Osteoblast (primary cell): ENCODE data around the gene CDC20. TPM values are rescaled to one million over a fixed set of nuclear protein-coding genes. Genes with fewer than 3 reads are reported as not detected.
A peak's percentile ranks its signal among the peaks of the same experiment; 100 is the strongest.

Source experiments
- DNase-seq: peaks from one replicate; pipeline ENCODE4 v3.0.0; 2011; ENCODE audit warnings: low spot score, mixed read lengths; ENCODE audit not compliant: insufficient read length; ENCODE audit errors: missing footprints
- H2AFZ ChIP-seq: 2 replicates; pipeline ENCODE4 v1.6.0; 2011; ENCODE audit warnings: mild to moderate bottlenecking, low read length
- H3K27ac ChIP-seq: 2 replicates; pipeline ENCODE4 v1.5.1; 2011; ENCODE audit warnings: mild to moderate bottlenecking, low read depth, low read length, moderate library complexity
- H3K27me3 ChIP-seq: 2 replicates; pipeline ENCODE4 v1.6.0; 2012; ENCODE audit warnings: mild to moderate bottlenecking, control low read depth, inconsistent platforms, low read length, moderate library complexity; ENCODE audit not compliant: insufficient read depth
- H3K36me3 ChIP-seq: 2 replicates; pipeline ENCODE4 v1.5.1; 2011; ENCODE audit warnings: mild to moderate bottlenecking, low read length, control low read depth, moderate library complexity; ENCODE audit not compliant: insufficient read depth
- H3K4me1 ChIP-seq: 2 replicates; pipeline ENCODE4 v1.5.1; 2011; ENCODE audit warnings: mild to moderate bottlenecking, low read length, control low read depth, moderate library complexity; ENCODE audit not compliant: insufficient read depth
- H3K4me2 ChIP-seq: 2 replicates; pipeline ENCODE4 v1.6.0; 2011; ENCODE audit warnings: mild to moderate bottlenecking, low read length; ENCODE audit not compliant: insufficient read depth
- H3K4me3 ChIP-seq: fragments of 200-600 bp; sonication (generic); 3 replicates; pipeline ENCODE4 v1.5.1; 2012; ENCODE audit warnings: mild to moderate bottlenecking, low read length, inconsistent platforms; ENCODE audit not compliant: insufficient read depth
- H3K79me2 ChIP-seq: 2 replicates; pipeline ENCODE4 v1.6.0; 2012; ENCODE audit warnings: mild to moderate bottlenecking, low read length, control low read depth, inconsistent platforms; ENCODE audit not compliant: insufficient read depth
- H3K9me3 ChIP-seq: 2 replicates; pipeline ENCODE4 v1.5.1; 2011; ENCODE audit warnings: low read depth, low read length, control low read depth
- H4K20me1 ChIP-seq: 2 replicates; pipeline ENCODE4 v1.6.0; 2012; ENCODE audit warnings: mild to moderate bottlenecking, low read length, control low read depth; ENCODE audit not compliant: insufficient read depth
- total RNA-seq: library from RNA; depleted of rRNA; stranded (reverse); fragments of >200 nt; gene quantifications from 2 replicates; pipeline ENCODE4 v1.2.3, GENCODE V29; 2012
- TF ChIP-seq, protein P1 (sequence below): IDR thresholded peaks from 2 replicates; pipeline ENCODE4 v1.5.1; 2011; ENCODE audit warnings: mild to moderate bottlenecking, low read depth, low read length, moderate library complexity; ENCODE audit errors: extremely low read depth

Gene CDC20
- total RNA-seq, 1 donor, result 4.7 TPM

DNA sequence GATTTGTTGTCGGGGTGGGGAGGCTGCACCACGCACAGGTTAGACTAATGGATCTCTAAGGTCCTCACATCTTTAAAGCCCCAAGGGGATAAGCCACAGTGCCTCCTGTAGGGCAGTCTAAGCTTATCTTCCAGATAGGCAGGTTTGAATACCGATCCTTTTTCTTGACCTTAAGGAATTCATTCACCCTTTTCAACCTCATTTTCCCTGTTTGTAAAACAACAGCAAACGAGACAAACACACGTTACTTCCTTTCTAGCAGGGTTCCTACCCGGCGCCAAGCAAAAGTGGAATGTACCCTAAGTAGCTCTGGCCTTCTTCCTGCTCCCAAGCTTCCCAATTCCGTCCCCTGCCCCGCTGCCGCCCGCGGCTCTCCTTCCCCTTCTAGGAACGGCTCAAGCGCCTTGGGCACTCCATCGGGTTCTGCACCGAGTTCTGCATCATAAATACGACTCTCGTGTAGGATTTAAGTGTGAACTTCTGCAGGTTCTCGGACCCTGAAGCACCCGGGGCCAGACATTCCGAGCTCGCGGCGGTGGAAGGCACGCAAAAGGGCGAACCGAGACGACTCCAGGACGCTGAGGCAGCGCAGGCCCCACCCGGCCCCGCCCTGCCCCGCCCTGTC lies 548 bp upstream of the CDC20 start:
- TF ChIP-seq, protein P1, sequence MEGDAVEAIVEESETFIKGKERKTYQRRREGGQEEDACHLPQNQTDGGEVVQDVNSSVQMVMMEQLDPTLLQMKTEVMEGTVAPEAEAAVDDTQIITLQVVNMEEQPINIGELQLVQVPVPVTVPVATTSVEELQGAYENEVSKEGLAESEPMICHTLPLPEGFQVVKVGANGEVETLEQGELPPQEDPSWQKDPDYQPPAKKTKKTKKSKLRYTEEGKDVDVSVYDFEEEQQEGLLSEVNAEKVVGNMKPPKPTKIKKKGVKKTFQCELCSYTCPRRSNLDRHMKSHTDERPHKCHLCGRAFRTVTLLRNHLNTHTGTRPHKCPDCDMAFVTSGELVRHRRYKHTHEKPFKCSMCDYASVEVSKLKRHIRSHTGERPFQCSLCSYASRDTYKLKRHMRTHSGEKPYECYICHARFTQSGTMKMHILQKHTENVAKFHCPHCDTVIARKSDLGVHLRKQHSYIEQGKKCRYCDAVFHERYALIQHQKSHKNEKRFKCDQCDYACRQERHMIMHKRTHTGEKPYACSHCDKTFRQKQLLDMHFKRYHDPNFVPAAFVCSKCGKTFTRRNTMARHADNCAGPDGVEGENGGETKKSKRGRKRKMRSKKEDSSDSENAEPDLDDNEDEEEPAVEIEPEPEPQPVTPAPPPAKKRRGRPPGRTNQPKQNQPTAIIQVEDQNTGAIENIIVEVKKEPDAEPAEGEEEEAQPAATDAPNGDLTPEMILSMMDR, result peak; percentile 41
- peaks cover 11% of the 10 kb centered on the region for H4K20me1 ChIP-seq
- no peak for DNase-seq
- no peaks in the 10 kb centered on the region for H3K27me3 ChIP-seq
- H3K36me3 ChIP-seq, result peaks cover 32% of the 10 kb centered on the region
- peak overlapping the region; percentile 85 for H3K4me3 ChIP-seq
- H3K4me2 ChIP-seq, result peak overlapping the region; percentile 99
- H3K9me3 ChIP-seq, result no peaks in the 10 kb centered on the region
- peak overlapping the region; percentile 69 for H3K27ac ChIP-seq
- peaks cover 41% of the 10 kb centered on the region for H3K79me2 ChIP-seq
- peak overlapping the region; percentile 97 for H2AFZ ChIP-seq
- H3K4me1 ChIP-seq, result peaks cover 39% of the 10 kb centered on the region

DNA sequence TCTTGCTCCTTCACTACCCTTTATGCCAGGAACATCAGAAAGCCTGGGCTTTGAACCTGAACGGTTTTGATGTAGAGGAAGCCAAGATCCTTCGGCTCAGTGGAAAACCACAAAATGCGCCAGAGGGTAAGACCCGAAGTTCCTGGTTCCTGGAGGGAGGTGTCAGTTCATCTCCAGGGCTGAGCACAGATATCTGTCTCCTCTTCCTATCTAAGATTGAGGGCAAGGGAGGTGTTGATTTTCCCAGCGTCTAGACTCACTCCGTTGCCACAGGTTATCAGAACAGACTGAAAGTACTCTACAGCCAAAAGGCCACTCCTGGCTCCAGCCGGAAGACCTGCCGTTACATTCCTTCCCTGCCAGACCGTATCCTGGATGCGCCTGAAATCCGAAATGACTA lies 915 bp downstream of the CDC20 start:
- Histone ChIP-seq H3K79me2 (peaks cover 56% of the 10 kb centered on the region), H3K4me2 (peak overlapping the region; percentile 88), H3K36me3 (peaks cover 47% of the 10 kb centered on the region), H3K9me3 (no peaks in the 10 kb centered on the region), H3K27ac (peak overlapping the region; percentile 58), H2AFZ (no peak overlapping the region), H3K4me1 (peaks cover 31% of the 10 kb centered on the region), H4K20me1 (peaks cover 15% of the 10 kb centered on the region), H3K27me3 (no peaks in the 10 kb centered on the region), H3K4me3 (peak overlapping the region; percentile 85)
- DNase-seq, result peak; percentile 73
- TF ChIP-seq, protein P1, result no peak

DNA sequence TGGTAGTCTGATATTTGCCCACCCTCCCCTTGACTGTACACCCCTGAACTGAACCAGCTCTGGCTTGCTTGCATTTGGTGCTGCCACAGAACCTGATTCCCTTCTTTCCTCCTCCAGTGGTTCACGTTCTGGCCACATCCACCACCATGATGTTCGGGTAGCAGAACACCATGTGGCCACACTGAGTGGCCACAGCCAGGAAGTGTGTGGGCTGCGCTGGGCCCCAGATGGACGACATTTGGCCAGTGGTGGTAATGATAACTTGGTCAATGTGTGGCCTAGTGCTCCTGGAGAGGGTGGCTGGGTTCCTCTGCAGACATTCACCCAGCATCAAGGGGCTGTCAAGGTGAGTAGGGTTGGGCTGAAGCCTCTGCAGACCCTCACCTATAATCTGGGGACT lies 1.8 kb downstream of the CDC20 start:
- Histone ChIP-seq H3K4me2 (peak overlapping the region; percentile 88), H3K79me2 (peaks cover 64% of the 10 kb centered on the region), H3K27ac (no peak overlapping the region), H4K20me1 (peaks cover 18% of the 10 kb centered on the region), H2AFZ (no peak overlapping the region), H3K9me3 (no peaks in the 10 kb centered on the region), H3K4me1 (peaks cover 27% of the 10 kb centered on the region), H3K4me3 (peak overlapping the region; percentile 85), H3K36me3 (peaks cover 54% of the 10 kb centered on the region), H3K27me3 (no peaks in the 10 kb centered on the region)
- peak; percentile 58 for DNase-seq
- TF ChIP-seq, protein P1, result no peak

DNA sequence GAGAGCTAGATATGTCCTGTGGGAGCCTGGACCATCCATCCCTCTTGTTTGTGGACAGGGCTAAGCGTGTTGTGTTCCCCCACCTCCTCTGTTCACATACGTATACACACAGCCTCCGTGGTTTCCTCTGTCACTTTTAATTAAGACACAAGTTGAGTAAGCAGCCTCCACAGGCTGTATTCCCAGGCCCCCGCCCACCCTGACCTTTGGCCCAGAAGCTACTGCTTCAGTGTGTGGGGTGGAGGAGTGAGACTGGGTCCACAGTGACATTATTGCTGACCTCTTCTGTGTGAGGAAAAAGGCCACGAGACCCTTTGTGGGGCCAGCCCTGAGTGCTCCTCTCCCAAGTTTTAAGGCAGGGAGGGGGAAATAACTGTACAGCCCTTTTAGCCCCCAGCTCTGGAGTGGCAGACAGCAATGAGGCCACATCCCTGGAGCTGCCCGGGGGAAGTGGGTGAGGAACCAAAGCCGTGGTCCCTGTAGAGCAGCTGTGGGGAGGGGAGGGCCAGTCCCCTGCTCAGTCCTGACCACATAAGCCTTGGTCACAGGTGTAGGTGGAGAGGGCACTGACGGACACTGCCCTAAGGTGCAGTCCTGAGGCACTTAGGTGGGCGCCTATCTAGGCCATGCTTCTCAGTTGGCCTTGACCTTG lies 4.6 kb downstream of the CDC20 start:
- no peak overlapping the region for H3K4me2 ChIP-seq
- H3K4me3 ChIP-seq, result no peak overlapping the region
- H2AFZ ChIP-seq, result no peak overlapping the region
- peak; percentile 65 for DNase-seq
- H3K9me3 ChIP-seq, result no peaks in the 10 kb centered on the region
- no peak overlapping the region for H3K27ac ChIP-seq
- H4K20me1 ChIP-seq, result peaks cover 23% of the 10 kb centered on the region
- TF ChIP-seq, protein P1, result no peak
- peaks cover 88% of the 10 kb centered on the region for H3K79me2 ChIP-seq
- no peaks in the 10 kb centered on the region for H3K27me3 ChIP-seq
- peaks cover 31% of the 10 kb centered on the region for H3K4me1 ChIP-seq
- peaks cover 54% of the 10 kb centered on the region for H3K36me3 ChIP-seq
